NCI-H2227 (cell line): ENCODE measurements around the gene IL36RN.

Experiments used
- DNase-seq: peaks from one replicate; lab custom pipeline; 2025; ENCODE audit not compliant: unreplicated experiment; lab: John Stamatoyannopoulos, UW

The IL36RN gene

GRCh38 chr2:113058998-113059960 lies at the start of gene IL36RN:
TSS of gene IL36RN (plus strand) at chr2:113059198. CDS start at chr2:113059439, 241 bp downstream.
- no peak for DNase-seq

GRCh38 chr2:113009622-113010021 lies 49.4 kb upstream of the IL36RN start:
- DNase-seq = no peak

- DNase-seq = no peak
Observed at GRCh38 chr2:113010088-113010487, 48.9 kb upstream of the IL36RN start.

GRCh38 chr2:113011108-113011507 lies 47.9 kb upstream of the IL36RN start:
- DNase-seq = no peak

GRCh38 chr2:113012436-113013335 lies 46.3 kb upstream of the IL36RN start:
- no peak for DNase-seq

GRCh38 chr2:113013336-113013661 lies 45.7 kb upstream of the IL36RN start:
- DNase-seq = no peak

- no peak for DNase-seq
Observed at GRCh38 chr2:113014067-113014466, 44.9 kb upstream of the IL36RN start.

- no peak for DNase-seq
Observed at GRCh38 chr2:113015042-113015441, 44.0 kb upstream of the IL36RN start.

- no peak for DNase-seq
Observed at GRCh38 chr2:113015655-113016054, 43.3 kb upstream of the IL36RN start.

- DNase-seq = no peak
Observed at GRCh38 chr2:113018509-113018908, 40.5 kb upstream of the IL36RN start.

GRCh38 chr2:113021312-113021711 lies 37.7 kb upstream of the IL36RN start:
- DNase-seq = no peak

GRCh38 chr2:113024764-113025163 lies 34.2 kb upstream of the IL36RN start:
- DNase-seq = no peak

GRCh38 chr2:113025737-113026136 lies 33.3 kb upstream of the IL36RN start:
- DNase-seq = no peak

- no peak for DNase-seq
Observed at GRCh38 chr2:113027691-113028090, 31.3 kb upstream of the IL36RN start.

GRCh38 chr2:113028112-113028511 lies 30.9 kb upstream of the IL36RN start:
- no peak for DNase-seq

- DNase-seq = no peak
Observed at GRCh38 chr2:113032737-113033136, 26.3 kb upstream of the IL36RN start.

GRCh38 chr2:113034016-113034415 lies 25.0 kb upstream of the IL36RN start:
- no peak for DNase-seq

- no peak for DNase-seq
Observed at GRCh38 chr2:113036763-113037162, 22.2 kb upstream of the IL36RN start.

GRCh38 chr2:113038291-113038690 lies 20.7 kb upstream of the IL36RN start:
- DNase-seq = no peak

GRCh38 chr2:113039158-113039557 lies 19.8 kb upstream of the IL36RN start:
- no peak for DNase-seq

- DNase-seq = no peak
Observed at GRCh38 chr2:113039719-113040118, 19.3 kb upstream of the IL36RN start.

GRCh38 chr2:113041871-113042270 lies 17.1 kb upstream of the IL36RN start:
- DNase-seq = no peak
